Measurements from ENCODE around the gene SHC3. TPM values are rescaled to one million over a fixed set of nuclear protein-coding genes. Genes with fewer than 3 reads are reported as not detected.

The SHC3 gene
- total and polyA plus RNA-seq, 2 donors (not counting 3 experiments of a cell fraction or from before 2014, with no cell fraction given), result 1.0 to 2.0 TPM

- FAIRE-seq, result no peak
- Histone ChIP-seq H3K27ac (ENCODE audit: insufficient read depth, low read depth, low read length) (no peak overlapping the region), H3K79me2 (ENCODE audit: control insufficient read depth, insufficient read depth, low read length) (no peaks in the 10 kb centered on the region), H3K9ac (replicated peaks; ENCODE audit: extremely low read depth, insufficient read depth, low read length) (no peak overlapping the region), H3K4me2 (ENCODE audit: insufficient read depth, low read length) (no peak overlapping the region), H3K36me3 (ENCODE audit: control insufficient read depth in 2 of 2, extremely low read depth in 1 of 2, insufficient read depth in 2 of 2, low read length in 2 of 2) (no peaks in the 10 kb centered on the region), H3K9me1 (replicated peaks; ENCODE audit: control insufficient read depth, extremely low read depth, insufficient read depth, low read length) (no peaks in the 10 kb centered on the region), H3K4me1 (ENCODE audit: control insufficient read depth, extremely low read depth, insufficient read depth, low read length) (peaks cover 2% of the 10 kb centered on the region), H4K20me1 (replicated peaks; ENCODE audit: control insufficient read depth, extremely low read depth, insufficient read depth, low read length) (no peaks in the 10 kb centered on the region), H3K9me3 (replicated peaks; ENCODE audit: control insufficient read depth, insufficient read depth, low read length) (no peaks in the 10 kb centered on the region), H2AFZ (ENCODE audit: low read depth, low read length) (no peak overlapping the region), H3K4me3 (replicated peaks in 1 of 3; ENCODE audit: insufficient read depth in 1 of 3, low read depth in 1 of 3, low read length in 3 of 3) (no peak overlapping the region), H3K27me3 (ENCODE audit: control insufficient read depth in 2 of 2, insufficient read depth in 2 of 2, low read length in 2 of 2) (peaks cover 0 to 2% of the 10 kb centered on the region in 2 experiments)
- ChIA-PET POLR2A (no interaction called here), CTCF (interaction anchor here (1.0 to 2.0 kb wide), 4 partner anchors 9 to 417 kb away, joined by 3 to 17 read pairs (median 4); no protein-coding TSS in a partner anchor)
- no peak for TF ChIP-seq MYC (IDR thresholded peaks at IDR 0.05; ENCODE audit: low read depth, low read length)
- TF ChIP-seq FOS (IDR thresholded peaks at IDR 0.05; ENCODE audit: borderline replicate concordance, insufficient read depth, low read length), result no peak
- TF ChIP-seq MAX (IDR thresholded peaks at IDR 0.05; ENCODE audit: insufficient read depth, insufficient read length), result no peak
- TF ChIP-seq JUN (IDR thresholded peaks at IDR 0.05; ENCODE audit: borderline replicate concordance, insufficient read depth, insufficient read length, low read depth), result no peak
- no peak for TF ChIP-seq POLR2A (IDR thresholded peaks at IDR 0.05; ENCODE audit: low read depth, low read length)
- no peak for TF ChIP-seq EZH2 (IDR thresholded peaks at IDR 0.05; ENCODE audit: borderline replicate concordance, low read depth, low read length, severe bottlenecking)
- TF ChIP-seq POLR2AphosphoS5 (IDR thresholded peaks at IDR 0.05; ENCODE audit: insufficient read depth, low read depth, low read length), result no peak
- TF ChIP-seq, protein P1, sequence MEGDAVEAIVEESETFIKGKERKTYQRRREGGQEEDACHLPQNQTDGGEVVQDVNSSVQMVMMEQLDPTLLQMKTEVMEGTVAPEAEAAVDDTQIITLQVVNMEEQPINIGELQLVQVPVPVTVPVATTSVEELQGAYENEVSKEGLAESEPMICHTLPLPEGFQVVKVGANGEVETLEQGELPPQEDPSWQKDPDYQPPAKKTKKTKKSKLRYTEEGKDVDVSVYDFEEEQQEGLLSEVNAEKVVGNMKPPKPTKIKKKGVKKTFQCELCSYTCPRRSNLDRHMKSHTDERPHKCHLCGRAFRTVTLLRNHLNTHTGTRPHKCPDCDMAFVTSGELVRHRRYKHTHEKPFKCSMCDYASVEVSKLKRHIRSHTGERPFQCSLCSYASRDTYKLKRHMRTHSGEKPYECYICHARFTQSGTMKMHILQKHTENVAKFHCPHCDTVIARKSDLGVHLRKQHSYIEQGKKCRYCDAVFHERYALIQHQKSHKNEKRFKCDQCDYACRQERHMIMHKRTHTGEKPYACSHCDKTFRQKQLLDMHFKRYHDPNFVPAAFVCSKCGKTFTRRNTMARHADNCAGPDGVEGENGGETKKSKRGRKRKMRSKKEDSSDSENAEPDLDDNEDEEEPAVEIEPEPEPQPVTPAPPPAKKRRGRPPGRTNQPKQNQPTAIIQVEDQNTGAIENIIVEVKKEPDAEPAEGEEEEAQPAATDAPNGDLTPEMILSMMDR (IDR thresholded peaks at IDR 0.05; ENCODE audit: extremely low read depth in 1 of 2, insufficient read depth in 1 of 2, low read depth in 1 of 2, low read length in 2 of 2), result no peak
- TF ChIP-seq GATA2 (IDR thresholded peaks at IDR 0.05; ENCODE audit: insufficient read depth, insufficient read length, low read depth, low read length), result no peak
- no peak for DNase-seq (ENCODE audit: low read depth, low spot score)
- dilution Hi-C loops (cut with MboI; ENCODE audit: extremely low pct_ligation_motif_present, low sequenced_read_pairs) (no loop called here), intact Hi-C loops (cut with micrococcal nuclease) (no loop called here)
- BruUV-seq (replicated peaks), result no TSS peak
Observed at GRCh38 chr9:89010056-89010455, 168.6 kb downstream of the SHC3 start.
